B cell (primary cell): ENCODE measurements around the gene YJEFN3.

Source experiments
- EZH2 ChIP-seq: IDR thresholded peaks from 2 replicates; pipeline ENCODE4 v1.6.1; 2012; ENCODE audit warnings: borderline replicate concordance, low read depth, mild to moderate bottlenecking, moderate library complexity, low read length; ENCODE audit not compliant: insufficient read depth, poor library complexity, severe bottlenecking
- TF ChIP-seq, protein P1 (sequence below): fragments of 200-600 bp; IDR thresholded peaks from one replicate; pipeline ENCODE4 v1.8.0; 2022; ENCODE audit warnings: antibody characterized with exemption, mild to moderate bottlenecking

DNA sequence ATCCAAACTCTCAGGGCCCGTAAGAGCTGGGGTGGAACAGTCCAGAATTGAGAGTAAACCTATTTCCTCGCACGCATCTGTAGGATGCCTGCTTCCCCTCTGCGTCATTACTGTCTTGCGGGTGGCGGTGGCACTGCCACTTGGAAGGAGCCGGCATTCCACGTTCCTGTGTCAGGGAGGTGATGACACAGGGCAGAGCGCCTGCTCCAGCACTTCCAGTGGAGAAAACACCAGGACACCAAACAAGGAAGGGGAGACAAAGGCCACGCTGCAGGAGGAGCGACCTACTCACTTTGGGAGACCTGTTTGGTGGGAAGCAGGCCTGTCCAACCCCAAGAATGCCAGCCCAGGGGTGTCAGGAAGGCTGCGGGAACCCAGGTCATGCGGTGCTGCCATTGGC, 52.7 kb downstream of the YJEFN3 start:
- TF ChIP-seq, protein P1, sequence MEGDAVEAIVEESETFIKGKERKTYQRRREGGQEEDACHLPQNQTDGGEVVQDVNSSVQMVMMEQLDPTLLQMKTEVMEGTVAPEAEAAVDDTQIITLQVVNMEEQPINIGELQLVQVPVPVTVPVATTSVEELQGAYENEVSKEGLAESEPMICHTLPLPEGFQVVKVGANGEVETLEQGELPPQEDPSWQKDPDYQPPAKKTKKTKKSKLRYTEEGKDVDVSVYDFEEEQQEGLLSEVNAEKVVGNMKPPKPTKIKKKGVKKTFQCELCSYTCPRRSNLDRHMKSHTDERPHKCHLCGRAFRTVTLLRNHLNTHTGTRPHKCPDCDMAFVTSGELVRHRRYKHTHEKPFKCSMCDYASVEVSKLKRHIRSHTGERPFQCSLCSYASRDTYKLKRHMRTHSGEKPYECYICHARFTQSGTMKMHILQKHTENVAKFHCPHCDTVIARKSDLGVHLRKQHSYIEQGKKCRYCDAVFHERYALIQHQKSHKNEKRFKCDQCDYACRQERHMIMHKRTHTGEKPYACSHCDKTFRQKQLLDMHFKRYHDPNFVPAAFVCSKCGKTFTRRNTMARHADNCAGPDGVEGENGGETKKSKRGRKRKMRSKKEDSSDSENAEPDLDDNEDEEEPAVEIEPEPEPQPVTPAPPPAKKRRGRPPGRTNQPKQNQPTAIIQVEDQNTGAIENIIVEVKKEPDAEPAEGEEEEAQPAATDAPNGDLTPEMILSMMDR: no peak
- TF ChIP-seq EZH2: no peak
